IMR-90 (cell line): Measurements from ENCODE around the gene CWC27. TPM values are rescaled to one million over a fixed set of nuclear protein-coding genes. Genes with fewer than 3 reads are reported as not detected.

ENCODE experiments used
- ATAC-seq: fragments of 200-7000 bp; cut with Tn5 transposase; 2 replicates; pipeline ENCODE4 v1.9.1; 2020; ENCODE audit warnings: low read depth, mild to moderate bottlenecking, moderate library complexity
- Bru-seq: library from RNA; stranded (reverse); fragments of 400-500 nt; gene quantifications from one replicate; lab custom pipeline; 2021; lab: Mats Ljungman, UMichigan
- BruChase-seq, 2 experiments: library from RNA; stranded (reverse); fragments of 400-500 nt; gene quantifications; one replicate each; lab custom pipeline; 2021; lab: Mats Ljungman, UMichigan
- BruUV-seq: library from RNA; stranded (reverse); fragments of 400-500 nt; replicated peaks from 2 replicates; lab custom pipeline; 2021; lab: Mats Ljungman, UMichigan
- CTCF ChIA-PET: fragments of 300-600 bp; formaldehyde crosslinking; extraction: SDS; loops from one replicate; lab custom pipeline; 2021; ENCODE audit warnings: antibody characterized with exemption; lab: Yijun Ruan, JAX
- POLR2A ChIA-PET: fragments of 300-600 bp; sonication (Branson Sonifier 250); formaldehyde crosslinking; loops from one replicate; lab custom pipeline; 2022; ENCODE audit warnings: antibody characterized with exemption; ENCODE audit not compliant: unreplicated experiment; lab: Charles Lee
- DNase-seq: peaks from one replicate; pipeline ENCODE4 v3.0.0; 2013
- H2AFZ ChIP-seq: replicated peaks from 2 replicates; pipeline ENCODE3; 2013; ENCODE audit warnings: low read length, mild to moderate bottlenecking; ENCODE audit not compliant: poor library complexity
- H2AK5ac ChIP-seq: 2 replicates; pipeline ENCODE4 v1.6.1; 2013; ENCODE audit warnings: low read depth, low read length, inconsistent platforms
- H2AK9ac ChIP-seq: replicated peaks from 2 replicates; pipeline ENCODE3; 2013; ENCODE audit warnings: mild to moderate bottlenecking, low read depth, low read length, moderate library complexity; ENCODE audit not compliant: poor library complexity
- H2BK120ac ChIP-seq: 2 replicates; pipeline ENCODE4 v1.6.1; 2013; ENCODE audit warnings: low read depth, low read length, inconsistent platforms
- H2BK15ac ChIP-seq: 3 replicates; pipeline ENCODE4 v1.6.1; 2013; ENCODE audit warnings: low read depth, low read length, inconsistent platforms
- H2BK20ac ChIP-seq: 2 replicates; pipeline ENCODE4 v1.6.1; 2013; ENCODE audit warnings: low read depth, mild to moderate bottlenecking, inconsistent platforms, low read length, moderate library complexity
- H2BK5ac ChIP-seq: 2 replicates; pipeline ENCODE4 v1.6.1; 2013; ENCODE audit warnings: mild to moderate bottlenecking, low read depth, low read length, inconsistent platforms; ENCODE audit not compliant: poor library complexity, severe bottlenecking
- H3K14ac ChIP-seq: replicated peaks from 2 replicates; pipeline ENCODE4 v1.6.1; 2013; ENCODE audit warnings: low read depth, low read length, inconsistent platforms
- H3K18ac ChIP-seq: 2 replicates; pipeline ENCODE4 v1.6.1; 2013; ENCODE audit warnings: low read depth, low read length, control low read depth
- H3K23ac ChIP-seq: 2 replicates; pipeline ENCODE4 v1.6.1; 2013; ENCODE audit warnings: low read depth, low read length, inconsistent platforms
- H3K27ac ChIP-seq: 2 replicates; pipeline ENCODE4 v1.5.1; 2013; ENCODE audit warnings: mild to moderate bottlenecking, control low read depth, low read length; ENCODE audit not compliant: insufficient read depth
- H3K27me3 ChIP-seq: 2 replicates; pipeline ENCODE4 v1.6.1; 2013; ENCODE audit warnings: low read length; ENCODE audit not compliant: control insufficient read depth, insufficient read depth
- H3K36me3 ChIP-seq: 2 replicates; pipeline ENCODE4 v1.6.1; 2013; ENCODE audit warnings: low read length, mixed read lengths; ENCODE audit not compliant: control insufficient read depth, insufficient read depth
- H3K4ac ChIP-seq: 2 replicates; pipeline ENCODE4 v1.6.1; 2013; ENCODE audit warnings: low read depth, low read length, inconsistent platforms
- H3K4me1 ChIP-seq: 2 replicates; pipeline ENCODE4 v1.6.1; 2013; ENCODE audit warnings: low read length, mixed read lengths; ENCODE audit not compliant: control insufficient read depth, insufficient read depth
- H3K4me2 ChIP-seq: 2 replicates; pipeline ENCODE4 v1.6.1; 2013; ENCODE audit warnings: low read depth, mild to moderate bottlenecking, control low read depth, low read length, moderate library complexity
- H3K4me3 ChIP-seq: 2 replicates; pipeline ENCODE4 v1.5.1; 2013; ENCODE audit warnings: low read depth, mild to moderate bottlenecking, control low read depth, low read length, moderate library complexity; ENCODE audit not compliant: insufficient read depth
- H3K56ac ChIP-seq: 2 replicates; pipeline ENCODE4 v1.6.1; 2013; ENCODE audit warnings: low read length, inconsistent platforms; ENCODE audit not compliant: insufficient read depth; ENCODE audit errors: extremely low read depth
- H3K79me1 ChIP-seq, 2 experiments: 2 replicates each; pipeline ENCODE4 v1.6.1; 2013; ENCODE audit warnings: low read length in 2 of 2, inconsistent platforms in 1 of 2, low read depth in 1 of 2
- H3K9ac ChIP-seq: 2 replicates; pipeline ENCODE4 v1.6.1; 2013; ENCODE audit warnings: low read depth, low read length, control low read depth
- H3K9me1 ChIP-seq: 2 replicates; pipeline ENCODE4 v1.6.1; 2013; ENCODE audit warnings: low read length, inconsistent platforms; ENCODE audit not compliant: insufficient read depth
- H3K9me3 ChIP-seq: 2 replicates; pipeline ENCODE4 v1.6.1; 2013; ENCODE audit warnings: low read length; ENCODE audit not compliant: control insufficient read depth, insufficient read depth
- H4K20me1 ChIP-seq: 2 replicates; pipeline ENCODE4 v1.6.1; 2013; ENCODE audit warnings: low read length, inconsistent platforms; ENCODE audit not compliant: insufficient read depth
- H4K5ac ChIP-seq: 2 replicates; pipeline ENCODE4 v1.6.1; 2013; ENCODE audit warnings: mild to moderate bottlenecking, low read depth, low read length, control low read depth
- H4K8ac ChIP-seq, 2 experiments: 2 replicates each; pipeline ENCODE4 v1.6.1; 2013; ENCODE audit warnings: low read depth in 2 of 2, low read length in 2 of 2, control low read depth in 1 of 2, inconsistent platforms in 1 of 2
- H4K91ac ChIP-seq: 2 replicates; pipeline ENCODE4 v1.6.1; 2013; ENCODE audit warnings: low read depth, low read length, inconsistent platforms; ENCODE audit not compliant: insufficient read depth
- BHLHE40 ChIP-seq: fragments of 150-350 bp; IDR thresholded peaks from 2 replicates; pipeline ENCODE4 v1.6.1; 2016; ENCODE audit warnings: mild to moderate bottlenecking, low read depth, low read length
- CEBPB ChIP-seq: IDR thresholded peaks from 2 replicates; pipeline ENCODE4 v1.6.1; 2012; ENCODE audit warnings: low read depth, low read length, improper control_type of control experiment
- CHD1 ChIP-seq: IDR thresholded peaks from 2 replicates; pipeline ENCODE4 v1.6.1; 2012; ENCODE audit warnings: low read depth, low read length, improper control_type of control experiment
- NFE2L2 ChIP-seq: fragments of 150-350 bp; IDR thresholded peaks from 2 replicates; pipeline ENCODE4 v1.6.1; 2016; ENCODE audit warnings: low read depth, mild to moderate bottlenecking, low read length
- POLR2A ChIP-seq: IDR thresholded peaks from 2 replicates; pipeline ENCODE4 v1.6.1; 2012; ENCODE audit warnings: mild to moderate bottlenecking, low read depth, low read length
- RAD21 ChIP-seq: IDR thresholded peaks from 2 replicates; pipeline ENCODE4 v1.6.1; 2012; ENCODE audit warnings: low read length, improper control_type of control experiment
- RFX5 ChIP-seq: IDR thresholded peaks from 2 replicates; pipeline ENCODE4 v1.8.0; 2012; ENCODE audit warnings: low read depth, mild to moderate bottlenecking, low read length, moderate library complexity
- SMC3 ChIP-seq: fragments of 150-350 bp; IDR thresholded peaks from 2 replicates; pipeline ENCODE4 v1.6.1; 2016; ENCODE audit warnings: low read depth, mild to moderate bottlenecking, antibody characterized with exemption, low read length, moderate library complexity
- WGBS, 2 experiments: methylation state at CpG; one replicate each; pipeline versions ENCODE4 v1.1.5 to v1.1.7; 2013; ENCODE audit warnings: missing lambda C conversion rate in 2 of 2; ENCODE audit not compliant: insufficient read length in 1 of 2; ENCODE audit errors: extremely low coverage in 2 of 2; 5-methylcytosine and 5-hydroxymethylcytosine counted together
- dilution Hi-C: fragments of 300-500 bp; cut with HindIII; formaldehyde crosslinking; loops from one replicate; pipeline ENCODE4 v1.14.3; 2018; ENCODE audit warnings: low sequenced_read_pairs; ENCODE audit not compliant: unreplicated experiment
- in situ Hi-C: fragments of 300-500 bp; cut with MboI; formaldehyde crosslinking; loops from 3 replicates; pipeline ENCODE4 v1.14.3; 2019; ENCODE audit warnings: low sequenced_read_pairs, inconsistent platforms, mixed read lengths
- intact Hi-C: fragments of 100-400 bp; cut with micrococcal nuclease; formaldehyde crosslinking; loops from 2 replicates; pipeline ENCODE4 v1.10.0; 2022
- long read RNA-seq: library from polyadenylated mRNA; unstranded; transcript quantifications from one replicate; pipeline ENCODE4 v2.0.0, GENCODE V29; 2021; ENCODE audit not compliant: unreplicated experiment
- polyA plus RNA-seq, 3 experiments: library from polyadenylated mRNA; depleted of rRNA; stranded (reverse); fragments of >200 nt; gene quantifications; 2 replicates each; pipeline ENCODE4 v1.2.3, GENCODE V29; 2012; ENCODE audit warnings: low replicate concordance in 1 of 3
- total RNA-seq: library from RNA; depleted of rRNA; stranded (reverse); fragments of >200 nt; gene quantifications from 2 replicates; pipeline ENCODE4 v1.2.3, GENCODE V29; 2012; rRNA removed
- TF ChIP-seq, protein P1 (sequence below): conservative IDR thresholded peaks from 2 replicates; pipeline ENCODE4 v1.5.1; 2012; ENCODE audit warnings: mild to moderate bottlenecking, low read depth, low read length, improper control_type of control experiment
- TF ChIP-seq, protein P2 (sequence below): fragments of 150-350 bp; IDR thresholded peaks from 2 replicates; pipeline ENCODE4 v1.6.1; 2016; ENCODE audit warnings: low read depth, mild to moderate bottlenecking, low read length, moderate library complexity, borderline replicate concordance

Gene CWC27, protein sequence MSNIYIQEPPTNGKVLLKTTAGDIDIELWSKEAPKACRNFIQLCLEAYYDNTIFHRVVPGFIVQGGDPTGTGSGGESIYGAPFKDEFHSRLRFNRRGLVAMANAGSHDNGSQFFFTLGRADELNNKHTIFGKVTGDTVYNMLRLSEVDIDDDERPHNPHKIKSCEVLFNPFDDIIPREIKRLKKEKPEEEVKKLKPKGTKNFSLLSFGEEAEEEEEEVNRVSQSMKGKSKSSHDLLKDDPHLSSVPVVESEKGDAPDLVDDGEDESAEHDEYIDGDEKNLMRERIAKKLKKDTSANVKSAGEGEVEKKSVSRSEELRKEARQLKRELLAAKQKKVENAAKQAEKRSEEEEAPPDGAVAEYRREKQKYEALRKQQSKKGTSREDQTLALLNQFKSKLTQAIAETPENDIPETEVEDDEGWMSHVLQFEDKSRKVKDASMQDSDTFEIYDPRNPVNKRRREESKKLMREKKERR
- total RNA-seq: 13.3 and 34.4 TPM in 2 replicates
- 15.3 and 17.1 TPM in 2 replicates for polyA plus RNA-seq (2012; rRNA removed)
- 1.3 and 1.6 TPM in 2 replicates for polyA plus RNA-seq (2012; cell fraction: cytosol; rRNA removed)
- polyA plus RNA-seq (2012; cell fraction: nucleus; rRNA removed; ENCODE audit: low replicate concordance): 0.41 and 3.6 TPM in 2 replicates
- percentile 67 among the genes with signal in this experiment for Bru-seq, nascent RNA
- percentile 52 among the genes with signal in this experiment for BruChase-seq, experiment 1, labeled RNA remaining after a 6-hour chase
- percentile 56 among the genes with signal in this experiment for BruChase-seq, experiment 2, labeled RNA remaining after a 2-hour chase
- long read RNA-seq, transcript CWC27-201 (14 exons, 2,078 nt): major isoform, 5 of 13 reads
- long read RNA-seq, partial matches to known transcripts: 3 of 13 reads
- long read RNA-seq, other reads (novel, unspliced or antisense): 5 of 13 reads

DNA sequence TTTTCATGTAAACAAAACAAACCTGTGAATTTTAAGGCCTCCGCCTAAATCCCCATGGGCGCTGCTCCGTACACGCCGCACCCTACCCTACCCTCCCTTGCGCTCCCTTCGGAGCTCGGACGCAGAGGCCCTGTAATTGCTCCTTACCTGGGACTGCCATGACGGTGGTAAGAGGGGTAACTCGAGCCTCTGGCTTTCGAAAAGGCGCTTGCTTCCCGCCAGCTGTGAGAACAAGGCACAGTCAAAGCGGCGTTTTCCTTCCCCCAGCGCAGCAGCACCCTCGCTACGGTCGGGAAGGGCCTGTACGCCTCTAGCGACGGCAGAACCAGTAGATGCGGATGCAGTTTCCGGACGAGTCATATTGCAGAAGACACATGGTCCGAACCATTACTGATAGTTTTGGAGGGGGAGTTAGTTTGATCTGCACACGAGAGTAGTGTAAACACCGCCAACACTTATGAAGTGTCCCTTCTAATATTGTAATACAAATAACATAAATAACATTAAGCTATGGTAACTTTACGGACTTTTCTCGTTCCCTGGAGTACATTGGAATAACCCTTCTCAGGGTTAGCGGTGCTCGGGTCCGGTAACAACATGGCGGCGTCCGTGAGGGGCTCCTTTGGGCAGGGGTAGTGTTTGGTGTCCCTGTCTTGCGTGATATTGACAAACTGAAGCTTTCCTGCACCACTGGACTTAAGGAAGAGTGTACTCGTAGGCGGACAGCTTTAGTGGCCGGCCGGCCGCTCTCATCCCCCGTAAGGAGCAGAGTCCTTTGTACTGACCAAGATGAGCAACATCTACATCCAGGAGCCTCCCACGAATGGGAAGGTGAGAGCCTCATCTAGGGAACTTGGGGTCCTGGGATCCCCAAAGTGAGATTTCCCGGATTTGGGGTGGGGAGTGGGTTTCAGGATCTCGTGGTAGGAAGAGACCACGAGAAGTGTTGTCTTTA is at the start of gene CWC27, which contains the start of gene SREK1IP1:
CWC27 (plus strand) TSS at position 573 of the 955 bp plus-strand sequence; CDS start at position 790, 217 bp downstream.
SREK1IP1 (minus strand) TSS at position 334 of the 955 bp plus-strand sequence; CDS start at position 160, 174 bp downstream.
- peak within 1 kb of the TSS; percentile 84 for H3K4me3 ChIP-seq
- H2BK5ac ChIP-seq: peak within 1 kb of the TSS; percentile 97
- H3K9me3 ChIP-seq: no peaks in the 10 kb centered on the region
- ChIA-PET POLR2A (no interaction called here), CTCF (no interaction called here)
- H3K27me3 ChIP-seq: no peaks in the 10 kb centered on the region
- peaks cover 5% of the 10 kb centered on the region for H3K4me1 ChIP-seq
- H3K79me1 ChIP-seq: peaks cover 33 to 55% of the 10 kb centered on the region in 2 experiments
- peak within 1 kb of the TSS; percentile 76 for H2AK9ac ChIP-seq
- H2BK15ac ChIP-seq: no peak within 1 kb of the TSS
- peak within 1 kb of the TSS; percentile 95 for H3K9ac ChIP-seq
- DNase-seq (peak; percentile 93), ATAC-seq (peak; percentile 98)
- dilution Hi-C loops (no loop called here), intact Hi-C loops (loop anchor here (5.0 kb wide), 1 partner anchor 131 kb away; no protein-coding TSS in a partner anchor), in situ Hi-C loops (no loop called here)
- peaks cover 13% of the 10 kb centered on the region for H3K9me1 ChIP-seq
- H4K91ac ChIP-seq: peak within 1 kb of the TSS; percentile 81
- H2AFZ ChIP-seq: peak within 1 kb of the TSS; percentile 97
- peak within 1 kb of the TSS; percentile 94 for H3K4me2 ChIP-seq
- peak within 1 kb of the TSS; percentile 83 for H3K4ac ChIP-seq
- H4K8ac ChIP-seq: peak within 1 kb of the TSS; percentile 74 to 97
- H3K27ac ChIP-seq: peak within 1 kb of the TSS; percentile 93
- BruUV-seq: no TSS peak
- peak within 1 kb of the TSS; percentile 95 for H2BK20ac ChIP-seq
- peak within 1 kb of the TSS; percentile 97 for H2BK120ac ChIP-seq
- peak within 1 kb of the TSS; percentile 91 for H3K14ac ChIP-seq
- H3K18ac ChIP-seq: peak within 1 kb of the TSS; percentile 86
- H4K20me1 ChIP-seq: no peaks in the 10 kb centered on the region; the same call in 1 of the 2 replicates
- peak within 1 kb of the TSS; percentile 93 for H3K23ac ChIP-seq
- H2AK5ac ChIP-seq: no peak within 1 kb of the TSS
- H3K56ac ChIP-seq: peak within 1 kb of the TSS; percentile 99
- peak within 1 kb of the TSS; percentile 87 for H4K5ac ChIP-seq
- 0% methylated on average over 6 of the region's 48 CpGs; no CpG with 5 or more reads in 1 of the 2 experiments for WGBS, 2 experiments
- peaks cover 3% of the 10 kb centered on the region for H3K36me3 ChIP-seq
- TF ChIP-seq NFE2L2: no peak
- TF ChIP-seq, protein P1, sequence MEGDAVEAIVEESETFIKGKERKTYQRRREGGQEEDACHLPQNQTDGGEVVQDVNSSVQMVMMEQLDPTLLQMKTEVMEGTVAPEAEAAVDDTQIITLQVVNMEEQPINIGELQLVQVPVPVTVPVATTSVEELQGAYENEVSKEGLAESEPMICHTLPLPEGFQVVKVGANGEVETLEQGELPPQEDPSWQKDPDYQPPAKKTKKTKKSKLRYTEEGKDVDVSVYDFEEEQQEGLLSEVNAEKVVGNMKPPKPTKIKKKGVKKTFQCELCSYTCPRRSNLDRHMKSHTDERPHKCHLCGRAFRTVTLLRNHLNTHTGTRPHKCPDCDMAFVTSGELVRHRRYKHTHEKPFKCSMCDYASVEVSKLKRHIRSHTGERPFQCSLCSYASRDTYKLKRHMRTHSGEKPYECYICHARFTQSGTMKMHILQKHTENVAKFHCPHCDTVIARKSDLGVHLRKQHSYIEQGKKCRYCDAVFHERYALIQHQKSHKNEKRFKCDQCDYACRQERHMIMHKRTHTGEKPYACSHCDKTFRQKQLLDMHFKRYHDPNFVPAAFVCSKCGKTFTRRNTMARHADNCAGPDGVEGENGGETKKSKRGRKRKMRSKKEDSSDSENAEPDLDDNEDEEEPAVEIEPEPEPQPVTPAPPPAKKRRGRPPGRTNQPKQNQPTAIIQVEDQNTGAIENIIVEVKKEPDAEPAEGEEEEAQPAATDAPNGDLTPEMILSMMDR: 0 out of 2 replicates have a peak, but pooled peaks have one; percentile 14
- TF ChIP-seq CHD1: no peak; the same call in 1 of the 2 replicates
- TF ChIP-seq BHLHE40: peak; percentile 97
- TF ChIP-seq RFX5: no peak
- TF ChIP-seq POLR2A: peak; percentile 89
- TF ChIP-seq SMC3: no peak
- 0 out of 2 replicates have a peak, but pooled peaks have one; percentile 28 for TF ChIP-seq CEBPB
- TF ChIP-seq RAD21: no peak
- TF ChIP-seq, protein P2, sequence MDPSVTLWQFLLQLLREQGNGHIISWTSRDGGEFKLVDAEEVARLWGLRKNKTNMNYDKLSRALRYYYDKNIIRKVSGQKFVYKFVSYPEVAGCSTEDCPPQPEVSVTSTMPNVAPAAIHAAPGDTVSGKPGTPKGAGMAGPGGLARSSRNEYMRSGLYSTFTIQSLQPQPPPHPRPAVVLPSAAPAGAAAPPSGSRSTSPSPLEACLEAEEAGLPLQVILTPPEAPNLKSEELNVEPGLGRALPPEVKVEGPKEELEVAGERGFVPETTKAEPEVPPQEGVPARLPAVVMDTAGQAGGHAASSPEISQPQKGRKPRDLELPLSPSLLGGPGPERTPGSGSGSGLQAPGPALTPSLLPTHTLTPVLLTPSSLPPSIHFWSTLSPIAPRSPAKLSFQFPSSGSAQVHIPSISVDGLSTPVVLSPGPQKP: no peak
